ENCODE results near the gene AP3D1. TPM values are rescaled to one million over a fixed set of nuclear protein-coding genes. Genes with fewer than 3 reads are reported as not detected.

Gene AP3D1
- total RNA-seq, 1 donor from 2014 or later, result 157 TPM

GRCh38 chr19:2160379-2160778, 9.0 kb upstream of the AP3D1 start:
- H3K27me3 Mint-ChIP-seq (ENCODE audit: low read depth), result no peaks in the 10 kb centered on the region
- no peak for DNase-seq (ENCODE audit: low spot score)

GRCh38 chr19:2157452-2157851, 6.1 kb upstream of the AP3D1 start:
- H3K27me3 Mint-ChIP-seq (ENCODE audit: low read depth), result no peaks in the 10 kb centered on the region
- DNase-seq (ENCODE audit: low spot score), result no peak
- no peak overlapping the region for H3K4me3 Mint-ChIP-seq (ENCODE audit: unreplicated experiment)
- H3K27ac Mint-ChIP-seq (ENCODE audit: unreplicated experiment), result no peak overlapping the region
- no peak for TF ChIP-seq CTCF (IDR thresholded peaks at IDR 0.05)
- no peaks in the 10 kb centered on the region for H3K9me3 Mint-ChIP-seq (ENCODE audit: low read depth)
- H3K4me1 Mint-ChIP-seq (ENCODE audit: low read depth), result peaks cover 15% of the 10 kb centered on the region
- no peaks in the 10 kb centered on the region for H3K36me3 Mint-ChIP-seq (ENCODE audit: low read depth)

More at GRCh38 chr19:2160379-2160778, 9.0 kb upstream of the AP3D1 start:
- H3K36me3 Mint-ChIP-seq (ENCODE audit: low read depth), result no peaks in the 10 kb centered on the region
- H3K9me3 Mint-ChIP-seq (ENCODE audit: low read depth), result no peaks in the 10 kb centered on the region
- peaks cover 17% of the 10 kb centered on the region for H3K4me1 Mint-ChIP-seq (ENCODE audit: low read depth)
- H3K4me3 Mint-ChIP-seq (ENCODE audit: unreplicated experiment), result no peak overlapping the region
- peak overlapping the region; percentile 32 for H3K27ac Mint-ChIP-seq (ENCODE audit: unreplicated experiment)
- TF ChIP-seq CTCF (IDR thresholded peaks at IDR 0.05), result no peak

- Mint-ChIP-seq H3K9me3 (ENCODE audit: low read depth) (no peaks in the 10 kb centered on the region), H3K27ac (ENCODE audit: unreplicated experiment) (peak overlapping the region; percentile 38), H3K27me3 (ENCODE audit: low read depth) (no peaks in the 10 kb centered on the region), H3K36me3 (ENCODE audit: low read depth) (no peaks in the 10 kb centered on the region), H3K4me3 (ENCODE audit: unreplicated experiment) (no peak overlapping the region), H3K4me1 (ENCODE audit: low read depth) (peaks cover 21% of the 10 kb centered on the region)
- no peak for DNase-seq (ENCODE audit: low spot score)
- no peak for TF ChIP-seq CTCF (IDR thresholded peaks at IDR 0.05)
Observed at GRCh38 chr19:2154587-2155075, 3.3 kb upstream of the AP3D1 start.

- no peak for DNase-seq (ENCODE audit: low spot score)
- peak overlapping the region; percentile 87 for H3K4me3 Mint-ChIP-seq (ENCODE audit: unreplicated experiment)
- TF ChIP-seq CTCF (IDR thresholded peaks at IDR 0.05), result no peak
Observed at GRCh38 chr19:2150794-2151338, 500 bp downstream of the AP3D1 start.

GRCh38 chr19:2149980-2150793, 1.2 kb downstream of the AP3D1 start:
- Mint-ChIP-seq H3K36me3 (ENCODE audit: low read depth) (no peaks in the 10 kb centered on the region), H3K27me3 (ENCODE audit: low read depth) (no peaks in the 10 kb centered on the region), H3K4me3 (ENCODE audit: unreplicated experiment) (peak overlapping the region; percentile 87), H3K9me3 (ENCODE audit: low read depth) (no peaks in the 10 kb centered on the region), H3K4me1 (ENCODE audit: low read depth) (peaks cover 53% of the 10 kb centered on the region), H3K27ac (ENCODE audit: unreplicated experiment) (peak overlapping the region; percentile 91)
- no peak for DNase-seq (ENCODE audit: low spot score)
- no peak for TF ChIP-seq CTCF (IDR thresholded peaks at IDR 0.05)

More at GRCh38 chr19:2150794-2151338, 500 bp downstream of the AP3D1 start:
- no peaks in the 10 kb centered on the region for H3K27me3 Mint-ChIP-seq (ENCODE audit: low read depth)
- no peaks in the 10 kb centered on the region for H3K9me3 Mint-ChIP-seq (ENCODE audit: low read depth)
- no peaks in the 10 kb centered on the region for H3K36me3 Mint-ChIP-seq (ENCODE audit: low read depth)
- H3K4me1 Mint-ChIP-seq (ENCODE audit: low read depth), result peaks cover 48% of the 10 kb centered on the region
- peak overlapping the region; percentile 74 for H3K27ac Mint-ChIP-seq (ENCODE audit: unreplicated experiment)

Measured in chondrocyte (in vitro differentiated cells).